ENCODE results near the gene MEX3D.

- TF ChIP-seq EZH2 (IDR thresholded peaks at IDR 0.05; ENCODE audit: low read length) (no peak), CTCF (optimal IDR thresholded peaks at IDR 0.05 in 1 of 3, IDR thresholded peaks at IDR 0.05 in 1 of 3, conservative IDR thresholded peaks at IDR 0.05 in 1 of 3; ENCODE audit: extremely low read depth in 1 of 3, insufficient read depth in 2 of 3, low read length in 3 of 3) (no peak)
These were observed 57.7 kb downstream of the MEX3D start for GRCh38 chr19:1510442-1510806.

Data from keratinocyte (primary cell).